SK-N-SH treated with all-trans-retinoic acid at 6 μM for 48 hours (cell line): ENCODE data around the gene CDCA5.

ENCODE experiments used
- ATAC-seq: fragments of 200-7000 bp; cut with Tn5 transposase; 3 replicates; pipeline ENCODE4 v1.9.1; 2020; ENCODE audit warnings: mild to moderate bottlenecking, moderate library complexity
- ARNTL ChIP-seq: fragments of 450-650 bp; formaldehyde crosslinking; IDR thresholded peaks from 2 replicates; pipeline ENCODE4 v1.5.0; 2020; ENCODE audit warnings: low read depth, mild to moderate bottlenecking, moderate library complexity, borderline replicate concordance
- BACH2 ChIP-seq: fragments of 250-450 bp; sonication (Bioruptor Pico); IDR thresholded peaks from 2 replicates; pipeline ENCODE4 v1.9.0; 2021; ENCODE audit warnings: mild to moderate bottlenecking, borderline replicate concordance
- CSDC2 ChIP-seq: fragments of 250-450 bp; sonication (Bioruptor Pico); IDR thresholded peaks from 2 replicates; pipeline ENCODE4 v1.5.0; 2020; ENCODE audit warnings: mild to moderate bottlenecking, moderate library complexity
- ESRRG ChIP-seq: fragments of 250-450 bp; sonication (Bioruptor Pico); IDR thresholded peaks from 2 replicates; pipeline ENCODE4 v1.6.1; 2021; ENCODE audit warnings: mild to moderate bottlenecking
- ISL1 ChIP-seq: fragments of 250-450 bp; sonication (Bioruptor Pico); IDR thresholded peaks from 2 replicates; pipeline ENCODE4 v2.1.2; 2022; ENCODE audit warnings: mild to moderate bottlenecking, moderate library complexity
- OSR1 ChIP-seq: fragments of 250-450 bp; sonication (Bioruptor Pico); IDR thresholded peaks from 2 replicates; pipeline ENCODE4 v1.8.0; 2022; ENCODE audit warnings: moderate library complexity, mild to moderate bottlenecking, inconsistent platforms
- PPARA ChIP-seq: fragments of 250-450 bp; sonication (Bioruptor Pico); IDR thresholded peaks from 2 replicates; pipeline ENCODE4 v1.5.0; 2020; ENCODE audit warnings: mild to moderate bottlenecking, borderline replicate concordance
- RARB ChIP-seq: fragments of 250-450 bp; sonication (Bioruptor Pico); IDR thresholded peaks from 2 replicates; pipeline ENCODE4 v1.8.0; 2021; ENCODE audit warnings: mild to moderate bottlenecking, moderate library complexity
- SNAI2 ChIP-seq: fragments of 250-450 bp; sonication (Bioruptor Pico); IDR thresholded peaks from 2 replicates; pipeline ENCODE4 v1.5.0; 2020; ENCODE audit warnings: mild to moderate bottlenecking, moderate library complexity
- TCF4 ChIP-seq: fragments of 250-450 bp; sonication (Bioruptor Pico); IDR thresholded peaks from 2 replicates; pipeline ENCODE4 v1.8.0; 2021; ENCODE audit warnings: mild to moderate bottlenecking, moderate library complexity, borderline replicate concordance
- TOX ChIP-seq: fragments of 250-450 bp; sonication (Bioruptor Pico); IDR thresholded peaks from 2 replicates; pipeline ENCODE4 v1.8.0; 2021; ENCODE audit warnings: mild to moderate bottlenecking, moderate library complexity, borderline replicate concordance
- ZC3H10 ChIP-seq: fragments of 250-450 bp; sonication (Bioruptor Pico); IDR thresholded peaks from 2 replicates; pipeline ENCODE4 v1.5.1; 2021; ENCODE audit warnings: mild to moderate bottlenecking, moderate library complexity
- ZFP3 ChIP-seq: fragments of 250-450 bp; sonication (Bioruptor Pico); IDR thresholded peaks from 2 replicates; pipeline ENCODE4 v1.5.0; 2020; ENCODE audit warnings: mild to moderate bottlenecking, moderate library complexity
- ZFP30 ChIP-seq: fragments of 450-650 bp; formaldehyde crosslinking; IDR thresholded peaks from 2 replicates; pipeline ENCODE4 v1.5.0; 2022; ENCODE audit warnings: mild to moderate bottlenecking, moderate library complexity
- ZNF565 ChIP-seq: fragments of 450-650 bp; formaldehyde crosslinking; conservative IDR thresholded peaks from 2 replicates; pipeline ENCODE4 v1.5.0; 2020; ENCODE audit warnings: low read depth, mild to moderate bottlenecking, moderate library complexity
- ZNF70 ChIP-seq: fragments of 450-650 bp; formaldehyde crosslinking; IDR thresholded peaks from 2 replicates; pipeline ENCODE4 v1.5.0; 2020; ENCODE audit warnings: mild to moderate bottlenecking, moderate library complexity
- ZNF8 ChIP-seq: fragments of 450-650 bp; formaldehyde crosslinking; IDR thresholded peaks from 2 replicates; pipeline ENCODE4 v1.5.0; 2020; ENCODE audit warnings: mild to moderate bottlenecking, moderate library complexity
- TF ChIP-seq, protein P1 (sequence below): fragments of 250-450 bp; sonication (Bioruptor Pico); IDR thresholded peaks from 2 replicates; pipeline ENCODE4 v1.8.0; 2021; ENCODE audit warnings: low read depth, mild to moderate bottlenecking, moderate library complexity, borderline replicate concordance
- TF ChIP-seq, protein P2 (sequence below): fragments of 250-450 bp; sonication (Bioruptor Pico); IDR thresholded peaks from 2 replicates; pipeline ENCODE4 v1.8.0; 2020; ENCODE audit warnings: mild to moderate bottlenecking, moderate library complexity, borderline replicate concordance
- TF ChIP-seq, protein P3 (sequence below): fragments of 250-450 bp; sonication (Bioruptor Pico); IDR thresholded peaks from 2 replicates; pipeline ENCODE4 v1.5.1; 2020; ENCODE audit warnings: low read depth, mild to moderate bottlenecking, moderate library complexity
- TF ChIP-seq, protein P4 (sequence below): fragments of 250-450 bp; sonication (Bioruptor Pico); IDR thresholded peaks from 2 replicates; pipeline ENCODE4 v1.5.0; 2020; ENCODE audit warnings: mild to moderate bottlenecking, moderate library complexity

Gene CDCA5

DNA sequence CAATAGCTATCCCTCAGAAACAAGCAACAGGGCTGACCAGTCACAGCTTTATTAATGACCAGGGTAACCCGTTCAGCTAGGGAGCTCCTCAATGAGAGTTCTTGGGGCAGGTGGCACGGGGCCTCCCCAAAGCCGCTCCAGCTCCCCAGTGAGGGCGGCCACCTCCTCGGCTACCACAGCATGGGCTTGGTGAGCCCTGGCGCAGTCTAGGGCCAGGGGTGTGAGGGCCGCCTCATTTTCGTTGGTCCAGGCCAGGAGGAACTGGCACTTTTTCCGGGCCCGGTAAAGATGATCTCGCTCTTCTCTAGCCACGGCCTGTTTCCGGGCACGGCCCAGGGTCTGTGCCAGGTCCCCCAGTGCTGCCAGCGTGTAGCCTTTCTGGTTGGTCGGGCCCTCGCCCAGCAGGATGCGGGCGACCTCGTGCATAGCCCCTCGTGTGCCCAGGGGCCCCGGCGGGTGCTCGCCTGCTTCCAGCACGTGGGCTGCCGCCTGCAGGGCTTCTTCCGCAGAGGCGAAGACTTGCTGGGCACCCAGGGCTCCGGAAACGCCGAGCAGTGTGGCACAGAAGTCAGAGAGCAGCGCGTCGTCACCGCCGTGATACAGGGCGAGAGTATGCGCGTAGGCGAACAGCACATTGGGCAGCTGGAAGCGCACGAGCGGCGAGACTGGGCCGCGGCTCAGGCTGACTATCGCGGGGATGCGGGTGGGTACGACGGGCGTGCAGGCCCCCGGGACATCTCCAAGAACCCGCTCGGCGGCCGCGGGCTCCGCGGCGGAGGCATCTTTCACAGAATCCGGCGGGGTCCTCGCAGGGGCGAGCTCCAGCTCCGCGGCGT, 32.7 kb upstream of the CDCA5 start:
- 0 out of 2 replicates have a peak, but pooled peaks have one; percentile 30 for TF ChIP-seq RARB
- TF ChIP-seq, protein P1, sequence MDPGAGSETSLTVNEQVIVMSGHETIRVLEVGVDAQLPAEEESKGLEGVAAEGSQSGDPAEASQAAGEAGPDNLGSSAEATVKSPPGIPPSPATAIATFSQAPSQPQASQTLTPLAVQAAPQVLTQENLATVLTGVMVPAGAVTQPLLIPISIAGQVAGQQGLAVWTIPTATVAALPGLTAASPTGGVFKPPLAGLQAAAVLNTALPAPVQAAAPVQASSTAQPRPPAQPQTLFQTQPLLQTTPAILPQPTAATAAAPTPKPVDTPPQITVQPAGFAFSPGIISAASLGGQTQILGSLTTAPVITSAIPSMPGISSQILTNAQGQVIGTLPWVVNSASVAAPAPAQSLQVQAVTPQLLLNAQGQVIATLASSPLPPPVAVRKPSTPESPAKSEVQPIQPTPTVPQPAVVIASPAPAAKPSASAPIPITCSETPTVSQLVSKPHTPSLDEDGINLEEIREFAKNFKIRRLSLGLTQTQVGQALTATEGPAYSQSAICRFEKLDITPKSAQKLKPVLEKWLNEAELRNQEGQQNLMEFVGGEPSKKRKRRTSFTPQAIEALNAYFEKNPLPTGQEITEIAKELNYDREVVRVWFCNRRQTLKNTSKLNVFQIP (CRISPR knock-in tag) = no peak
- TF ChIP-seq ZFP30 (CRISPR knock-in tag) = 0 out of 2 replicates have a peak, but pooled peaks have one; percentile 17
- no peak for TF ChIP-seq SNAI2 (CRISPR knock-in tag)
- peak; percentile 11; the same call in 1 of the 2 replicates for TF ChIP-seq CSDC2
- ATAC-seq = peak; percentile 2

DNA sequence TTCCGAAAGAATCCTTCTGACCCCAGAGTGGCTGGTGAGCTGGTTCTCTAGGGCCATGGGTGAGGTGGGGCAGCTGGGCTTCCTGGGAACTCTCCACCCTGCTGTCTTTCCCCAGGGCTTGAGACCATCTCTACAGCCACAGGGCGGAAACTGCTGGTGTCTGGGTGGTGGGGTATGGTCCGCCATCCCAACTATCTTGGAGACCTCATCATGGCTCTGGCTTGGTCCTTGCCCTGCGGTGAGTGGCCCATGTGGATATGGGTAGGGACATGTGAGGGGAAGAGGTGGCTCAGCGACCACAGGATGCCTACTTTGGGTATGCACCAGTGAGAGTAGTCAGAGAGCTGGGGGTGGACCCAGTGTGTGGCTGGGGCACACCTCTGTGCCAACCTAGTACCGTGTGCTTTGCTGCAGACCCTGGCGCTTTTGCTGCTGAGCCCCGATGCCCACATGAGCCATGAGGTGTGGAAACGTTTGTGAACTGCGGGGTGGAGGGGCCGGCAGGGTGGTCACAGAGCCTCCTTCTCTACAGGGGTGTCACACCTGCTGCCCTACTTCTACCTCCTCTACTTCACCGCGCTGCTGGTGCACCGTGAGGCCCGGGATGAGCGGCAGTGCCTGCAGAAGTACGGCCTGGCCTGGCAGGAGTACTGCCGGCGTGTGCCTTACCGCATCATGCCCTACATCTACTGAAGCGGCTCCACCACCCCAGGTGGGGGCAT, 31.7 kb upstream of the CDCA5 start:
- ATAC-seq = no peak
- TF ChIP-seq PPARA (CRISPR knock-in tag) = no peak

DNA sequence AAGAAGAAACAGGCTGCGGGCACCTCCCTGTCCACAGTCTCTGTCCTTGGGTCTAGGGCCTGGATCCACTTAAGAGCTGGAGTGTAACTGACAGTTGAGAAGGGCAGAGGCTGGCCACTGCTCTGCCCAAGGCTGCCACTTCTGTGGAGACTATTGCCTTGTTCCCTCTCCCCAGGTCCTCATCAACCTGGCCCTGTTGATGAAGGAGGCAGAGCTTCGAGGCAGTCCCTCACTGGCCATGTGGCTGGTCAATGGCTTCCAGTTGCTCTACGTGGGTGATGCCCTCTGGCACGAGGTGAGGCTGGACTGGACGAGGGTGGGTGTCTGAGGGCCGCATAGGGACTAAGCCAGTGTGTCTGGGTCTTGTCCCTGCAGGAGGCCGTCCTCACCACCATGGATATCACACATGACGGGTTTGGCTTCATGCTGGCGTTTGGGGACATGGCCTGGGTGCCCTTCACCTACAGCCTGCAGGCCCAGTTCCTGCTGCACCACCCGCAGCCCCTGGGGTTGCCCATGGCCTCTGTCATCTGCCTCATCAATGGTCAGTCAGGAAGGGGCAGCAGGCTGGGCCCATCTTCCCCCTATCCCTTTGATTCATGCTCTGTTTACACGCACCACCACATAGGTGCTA, 30.8 kb upstream of the CDCA5 start:
- no peak for ATAC-seq
- TF ChIP-seq, protein P2, sequence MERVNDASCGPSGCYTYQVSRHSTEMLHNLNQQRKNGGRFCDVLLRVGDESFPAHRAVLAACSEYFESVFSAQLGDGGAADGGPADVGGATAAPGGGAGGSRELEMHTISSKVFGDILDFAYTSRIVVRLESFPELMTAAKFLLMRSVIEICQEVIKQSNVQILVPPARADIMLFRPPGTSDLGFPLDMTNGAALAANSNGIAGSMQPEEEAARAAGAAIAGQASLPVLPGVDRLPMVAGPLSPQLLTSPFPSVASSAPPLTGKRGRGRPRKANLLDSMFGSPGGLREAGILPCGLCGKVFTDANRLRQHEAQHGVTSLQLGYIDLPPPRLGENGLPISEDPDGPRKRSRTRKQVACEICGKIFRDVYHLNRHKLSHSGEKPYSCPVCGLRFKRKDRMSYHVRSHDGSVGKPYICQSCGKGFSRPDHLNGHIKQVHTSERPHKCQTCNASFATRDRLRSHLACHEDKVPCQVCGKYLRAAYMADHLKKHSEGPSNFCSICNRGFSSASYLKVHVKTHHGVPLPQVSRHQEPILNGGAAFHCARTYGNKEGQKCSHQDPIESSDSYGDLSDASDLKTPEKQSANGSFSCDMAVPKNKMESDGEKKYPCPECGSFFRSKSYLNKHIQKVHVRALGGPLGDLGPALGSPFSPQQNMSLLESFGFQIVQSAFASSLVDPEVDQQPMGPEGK = no peak
- TF ChIP-seq, protein P3, sequence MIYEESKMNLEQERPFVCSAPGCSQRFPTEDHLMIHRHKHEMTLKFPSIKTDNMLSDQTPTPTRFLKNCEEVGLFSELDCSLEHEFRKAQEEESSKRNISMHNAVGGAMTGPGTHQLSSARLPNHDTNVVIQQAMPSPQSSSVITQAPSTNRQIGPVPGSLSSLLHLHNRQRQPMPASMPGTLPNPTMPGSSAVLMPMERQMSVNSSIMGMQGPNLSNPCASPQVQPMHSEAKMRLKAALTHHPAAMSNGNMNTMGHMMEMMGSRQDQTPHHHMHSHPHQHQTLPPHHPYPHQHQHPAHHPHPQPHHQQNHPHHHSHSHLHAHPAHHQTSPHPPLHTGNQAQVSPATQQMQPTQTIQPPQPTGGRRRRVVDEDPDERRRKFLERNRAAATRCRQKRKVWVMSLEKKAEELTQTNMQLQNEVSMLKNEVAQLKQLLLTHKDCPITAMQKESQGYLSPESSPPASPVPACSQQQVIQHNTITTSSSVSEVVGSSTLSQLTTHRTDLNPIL = no peak
- TF ChIP-seq ZNF70 (no peak), ZNF8 (CRISPR knock-in tag) (no peak), ZFP30 (CRISPR knock-in tag) (no peak), OSR1 (CRISPR knock-in tag) (no peak), TCF4 (no peak), ARNTL (no peak), ZC3H10 (CRISPR knock-in tag) (no peak), BACH2 (CRISPR knock-in tag) (no peak), TOX (CRISPR knock-in tag) (no peak), PPARA (CRISPR knock-in tag) (no peak), RARB (no peak), ZFP3 (no peak), CSDC2 (no peak), ISL1 (CRISPR knock-in tag) (no peak), ESRRG (CRISPR knock-in tag) (no peak), ZNF565 (no peak)
- TF ChIP-seq, protein P1 (CRISPR knock-in tag) = no peak
- TF ChIP-seq, protein P4, sequence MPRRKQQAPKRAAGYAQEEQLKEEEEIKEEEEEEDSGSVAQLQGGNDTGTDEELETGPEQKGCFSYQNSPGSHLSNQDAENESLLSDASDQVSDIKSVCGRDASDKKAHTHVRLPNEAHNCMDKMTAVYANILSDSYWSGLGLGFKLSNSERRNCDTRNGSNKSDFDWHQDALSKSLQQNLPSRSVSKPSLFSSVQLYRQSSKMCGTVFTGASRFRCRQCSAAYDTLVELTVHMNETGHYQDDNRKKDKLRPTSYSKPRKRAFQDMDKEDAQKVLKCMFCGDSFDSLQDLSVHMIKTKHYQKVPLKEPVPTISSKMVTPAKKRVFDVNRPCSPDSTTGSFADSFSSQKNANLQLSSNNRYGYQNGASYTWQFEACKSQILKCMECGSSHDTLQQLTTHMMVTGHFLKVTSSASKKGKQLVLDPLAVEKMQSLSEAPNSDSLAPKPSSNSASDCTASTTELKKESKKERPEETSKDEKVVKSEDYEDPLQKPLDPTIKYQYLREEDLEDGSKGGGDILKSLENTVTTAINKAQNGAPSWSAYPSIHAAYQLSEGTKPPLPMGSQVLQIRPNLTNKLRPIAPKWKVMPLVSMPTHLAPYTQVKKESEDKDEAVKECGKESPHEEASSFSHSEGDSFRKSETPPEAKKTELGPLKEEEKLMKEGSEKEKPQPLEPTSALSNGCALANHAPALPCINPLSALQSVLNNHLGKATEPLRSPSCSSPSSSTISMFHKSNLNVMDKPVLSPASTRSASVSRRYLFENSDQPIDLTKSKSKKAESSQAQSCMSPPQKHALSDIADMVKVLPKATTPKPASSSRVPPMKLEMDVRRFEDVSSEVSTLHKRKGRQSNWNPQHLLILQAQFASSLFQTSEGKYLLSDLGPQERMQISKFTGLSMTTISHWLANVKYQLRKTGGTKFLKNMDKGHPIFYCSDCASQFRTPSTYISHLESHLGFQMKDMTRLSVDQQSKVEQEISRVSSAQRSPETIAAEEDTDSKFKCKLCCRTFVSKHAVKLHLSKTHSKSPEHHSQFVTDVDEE (CRISPR knock-in tag) = no peak
